PC-3 (cell line): Measurements from ENCODE around the gene CASQ1. TPM values are rescaled to one million over a fixed set of nuclear protein-coding genes. Genes with fewer than 3 reads are reported as not detected.

Source experiments
- ATAC-seq: fragments of 200-7000 bp; cut with Tn5 transposase; 2 replicates; pipeline ENCODE4 v1.9.1; 2020; ENCODE audit warnings: mild to moderate bottlenecking, moderate library complexity
- BruUV-seq: library from RNA; stranded (reverse); fragments of 400-500 nt; replicated peaks from 2 replicates; lab custom pipeline; 2021; lab: Mats Ljungman, UMichigan
- CTCF ChIA-PET: fragments of 300-600 bp; sonication (Branson Sonifier 250); formaldehyde crosslinking; loops from one replicate; lab custom pipeline; 2022; ENCODE audit warnings: antibody characterized with exemption; lab: Charles Lee
- POLR2A ChIA-PET: fragments of 300-600 bp; sonication (Branson Sonifier 250); formaldehyde crosslinking; loops from one replicate; lab custom pipeline; 2022; ENCODE audit warnings: antibody characterized with exemption; ENCODE audit not compliant: unreplicated experiment; lab: Charles Lee
- DNase-seq: peaks from one replicate; pipeline ENCODE4 v3.0.0-alpha.2; 2015
- H2AFZ ChIP-seq: fragments of 300-600 bp; sonication (generic); 2 replicates; pipeline ENCODE4 v1.6.0; 2016; ENCODE audit warnings: antibody characterized with exemption, low read length
- H3F3A ChIP-seq: fragments of 300-600 bp; sonication (generic); one replicate; pipeline ENCODE4 v1.6.0; 2017; ENCODE audit warnings: antibody characterized with exemption, low read length, control low read depth, mild to moderate bottlenecking; ENCODE audit not compliant: unreplicated experiment
- H3K27ac ChIP-seq: fragments of 300-600 bp; sonication (generic); 2 replicates; pipeline ENCODE4 v1.5.1; 2016; ENCODE audit warnings: mild to moderate bottlenecking, low read length
- H3K27me3 ChIP-seq: fragments of 300-600 bp; sonication (generic); 2 replicates; pipeline ENCODE4 v1.6.1; 2016; ENCODE audit warnings: low read length, mixed read lengths
- H3K36me3 ChIP-seq: fragments of 300-600 bp; sonication (generic); 2 replicates; pipeline ENCODE4 v1.6.1; 2016; ENCODE audit warnings: low read depth, mixed run types, low read length, mixed read lengths
- H3K4me1 ChIP-seq: fragments of 300-600 bp; sonication (generic); 2 replicates; pipeline ENCODE4 v1.5.1; 2016; ENCODE audit warnings: low read length; ENCODE audit not compliant: insufficient read depth
- H3K4me2 ChIP-seq: fragments of 300-600 bp; sonication (generic); 2 replicates; pipeline ENCODE4 v1.6.0; 2016; ENCODE audit warnings: low read length
- H3K4me3 ChIP-seq: fragments of 300-600 bp; sonication (generic); 2 replicates; pipeline ENCODE4 v1.5.1; 2016; ENCODE audit warnings: mild to moderate bottlenecking, low read length, mixed read lengths
- H3K79me2 ChIP-seq: fragments of 300-600 bp; sonication (generic); 2 replicates; pipeline ENCODE4 v1.6.1; 2017; ENCODE audit warnings: low read length, mixed read lengths
- H3K9ac ChIP-seq: fragments of 300-600 bp; sonication (generic); 2 replicates; pipeline ENCODE4 v1.6.0; 2016; ENCODE audit warnings: mild to moderate bottlenecking, low read length
- H3K9me2 ChIP-seq: fragments of 300-600 bp; sonication (generic); replicated peaks from 2 replicates; pipeline ENCODE4 v1.6.1; 2016; ENCODE audit warnings: mixed run types, low read length, mixed read lengths
- H3K9me3 ChIP-seq: fragments of 300-600 bp; sonication (generic); 2 replicates; pipeline ENCODE4 v1.6.1; 2016; ENCODE audit warnings: low read length, mixed read lengths
- H4K20me1 ChIP-seq: fragments of 300-600 bp; sonication (generic); 2 replicates; pipeline ENCODE4 v1.6.1; 2016; ENCODE audit warnings: low read length, mixed read lengths
- EZH2 ChIP-seq: fragments of 300-600 bp; sonication (generic); IDR thresholded peaks from one replicate; pipeline ENCODE4 v1.6.1; 2017; ENCODE audit warnings: antibody characterized with exemption, mild to moderate bottlenecking, low read length; ENCODE audit not compliant: unreplicated experiment
- EZH2phosphoT487 ChIP-seq: fragments of 300-600 bp; sonication (generic); IDR thresholded peaks from 2 replicates; pipeline ENCODE4 v1.6.1; 2018; ENCODE audit warnings: mild to moderate bottlenecking, antibody characterized with exemption, low read length, borderline replicate concordance
- intact Hi-C: fragments of 100-400 bp; cut with micrococcal nuclease; formaldehyde crosslinking; loops from 2 replicates; pipeline ENCODE4 v1.9.0; 2023
- total RNA-seq: library from RNA; depleted of rRNA; stranded (reverse); fragments of >200 nt; gene quantifications from 2 replicates; pipeline ENCODE4 v1.2.3, GENCODE V29; 2014
- TF ChIP-seq, protein P1 (sequence below): fragments of 300-600 bp; sonication (generic); conservative IDR thresholded peaks from 2 replicates; pipeline ENCODE4 v1.5.1; 2017; ENCODE audit warnings: antibody characterized with exemption, low read depth, mild to moderate bottlenecking, low read length

The CASQ1 gene
- total RNA-seq, 1 experiment from 2014 or later = not detected

DNA sequence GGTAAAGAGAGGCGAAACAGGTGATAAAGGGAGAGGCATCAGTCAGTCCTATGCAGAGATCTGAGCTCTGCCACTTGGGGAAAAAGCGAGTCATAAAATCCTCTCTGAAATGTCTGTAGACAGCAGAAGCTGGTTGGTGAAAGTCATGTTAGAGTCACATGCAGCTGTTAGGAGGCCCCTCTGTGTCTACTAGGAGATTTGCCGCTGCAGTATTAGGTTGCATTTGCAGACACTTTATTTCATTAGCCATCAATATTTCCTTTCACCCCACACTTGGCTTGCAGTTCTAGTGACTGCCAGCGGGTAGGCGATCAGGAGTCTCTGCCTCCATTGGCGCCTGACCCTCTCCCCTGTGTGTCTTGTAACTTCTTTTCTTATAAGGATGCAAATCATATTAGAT is 22.8 kb upstream of the CASQ1 start:
- Histone ChIP-seq H3K4me1 (peaks cover 11% of the 10 kb centered on the region), H3F3A (no peaks in the 10 kb centered on the region), H4K20me1 (no peaks in the 10 kb centered on the region), H3K36me3 (no peaks in the 10 kb centered on the region), H2AFZ (0 out of 2 replicates have a peak overlapping the region, but pooled peaks have one; percentile 6), H3K9ac (no peak overlapping the region), H3K79me2 (no peaks in the 10 kb centered on the region), H3K9me2 (no peaks in the 10 kb centered on the region), H3K9me3 (no peaks in the 10 kb centered on the region), H3K27ac (no peak overlapping the region), H3K27me3 (no peaks in the 10 kb centered on the region), H3K4me3 (no peak overlapping the region), H3K4me2 (peak overlapping the region; percentile 19)
- ChIA-PET POLR2A (interaction anchor here (0.5 kb wide), 1 partner anchor 45 kb away, joined by 3 read pairs; no protein-coding TSS in a partner anchor), CTCF (no interaction called here)
- TF ChIP-seq, protein P1, sequence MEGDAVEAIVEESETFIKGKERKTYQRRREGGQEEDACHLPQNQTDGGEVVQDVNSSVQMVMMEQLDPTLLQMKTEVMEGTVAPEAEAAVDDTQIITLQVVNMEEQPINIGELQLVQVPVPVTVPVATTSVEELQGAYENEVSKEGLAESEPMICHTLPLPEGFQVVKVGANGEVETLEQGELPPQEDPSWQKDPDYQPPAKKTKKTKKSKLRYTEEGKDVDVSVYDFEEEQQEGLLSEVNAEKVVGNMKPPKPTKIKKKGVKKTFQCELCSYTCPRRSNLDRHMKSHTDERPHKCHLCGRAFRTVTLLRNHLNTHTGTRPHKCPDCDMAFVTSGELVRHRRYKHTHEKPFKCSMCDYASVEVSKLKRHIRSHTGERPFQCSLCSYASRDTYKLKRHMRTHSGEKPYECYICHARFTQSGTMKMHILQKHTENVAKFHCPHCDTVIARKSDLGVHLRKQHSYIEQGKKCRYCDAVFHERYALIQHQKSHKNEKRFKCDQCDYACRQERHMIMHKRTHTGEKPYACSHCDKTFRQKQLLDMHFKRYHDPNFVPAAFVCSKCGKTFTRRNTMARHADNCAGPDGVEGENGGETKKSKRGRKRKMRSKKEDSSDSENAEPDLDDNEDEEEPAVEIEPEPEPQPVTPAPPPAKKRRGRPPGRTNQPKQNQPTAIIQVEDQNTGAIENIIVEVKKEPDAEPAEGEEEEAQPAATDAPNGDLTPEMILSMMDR = peak; percentile 36; the same call in 1 of the 2 replicates
- no peak for TF ChIP-seq EZH2phosphoT487
- no peak for TF ChIP-seq EZH2
- ATAC-seq = no peak
- DNase-seq = peak; percentile 45
- intact Hi-C loops = no loop called here
- BruUV-seq = no TSS peak

DNA sequence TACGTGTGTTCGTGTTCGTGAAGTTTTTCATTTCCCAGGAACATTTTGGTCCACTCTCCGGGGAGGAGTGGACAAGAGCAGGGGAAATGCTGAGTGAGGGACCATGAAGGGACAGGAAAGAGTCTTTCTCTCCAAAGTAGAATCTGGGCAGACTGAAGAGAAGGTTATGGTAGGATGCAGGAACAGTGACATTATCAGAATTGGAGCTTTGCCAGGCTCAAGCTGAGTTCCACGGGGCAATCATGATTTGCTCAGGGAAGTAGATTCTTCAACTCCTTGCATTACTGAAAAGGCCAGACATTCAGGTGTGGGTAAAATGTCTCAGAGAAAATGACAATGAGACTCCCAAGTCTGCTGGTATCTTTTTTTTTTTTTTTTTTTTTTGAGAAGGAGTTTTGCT is 22.4 kb upstream of the CASQ1 start:
- TF ChIP-seq, protein P1 = peak; percentile 13; the same call in 1 of the 2 replicates
- TF ChIP-seq EZH2phosphoT487 = no peak
- intact Hi-C loops = no loop called here
- H3K79me2 ChIP-seq = no peaks in the 10 kb centered on the region
- no peaks in the 10 kb centered on the region for H3F3A ChIP-seq
- H3K4me3 ChIP-seq = no peak overlapping the region
- H3K27ac ChIP-seq = no peak overlapping the region
- no TSS peak for BruUV-seq
- no peak overlapping the region for H3K4me2 ChIP-seq
- no peak overlapping the region for H2AFZ ChIP-seq
- no peak for ATAC-seq
- peaks cover 11% of the 10 kb centered on the region for H3K4me1 ChIP-seq
- no peaks in the 10 kb centered on the region for H3K9me2 ChIP-seq
- ChIA-PET POLR2A (no interaction called here), CTCF (no interaction called here)
- no peaks in the 10 kb centered on the region for H3K9me3 ChIP-seq
- DNase-seq = no peak
- no peak overlapping the region for H3K9ac ChIP-seq
- H3K36me3 ChIP-seq = no peaks in the 10 kb centered on the region
- H3K27me3 ChIP-seq = no peaks in the 10 kb centered on the region
- no peaks in the 10 kb centered on the region for H4K20me1 ChIP-seq

DNA sequence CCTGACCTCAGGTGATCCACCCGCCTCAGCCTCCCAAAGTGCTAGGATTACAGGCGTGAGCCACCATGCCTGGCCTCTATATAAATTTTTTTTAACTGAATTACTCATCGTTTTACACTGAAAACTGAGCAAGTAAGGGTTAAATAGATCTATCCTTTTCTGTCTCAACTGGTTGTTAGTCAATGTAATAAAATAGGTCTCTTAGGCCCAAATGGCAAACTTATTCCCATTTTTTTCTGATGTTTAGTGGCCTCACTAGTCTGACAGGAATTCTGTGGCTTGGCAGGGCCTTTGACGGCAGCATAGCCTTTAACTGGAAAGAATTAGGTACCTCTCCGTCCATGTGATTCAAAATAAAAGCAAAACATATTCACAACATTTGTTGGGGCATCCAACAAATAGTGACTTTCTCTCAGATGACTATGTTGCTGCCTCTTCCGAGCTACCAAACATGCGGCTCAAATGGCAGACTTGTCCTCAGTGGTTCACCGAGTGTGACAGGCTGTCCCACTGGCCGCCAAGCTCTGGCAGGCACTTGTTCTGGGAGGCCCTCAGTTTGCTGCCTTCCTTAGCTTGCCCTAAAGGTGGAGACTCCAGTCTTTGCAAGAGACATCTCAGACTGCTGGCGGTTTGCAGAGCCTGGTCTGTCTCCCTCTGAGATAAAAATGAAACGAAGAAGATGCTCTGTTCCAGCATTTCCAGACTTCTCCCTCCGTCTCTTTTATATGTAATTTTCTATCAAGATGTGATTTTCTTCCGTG is 21.6 kb upstream of the CASQ1 start:
- H3K4me3 ChIP-seq = no peak overlapping the region
- POLR2A ChIA-PET = no interaction called here
- H3K36me3 ChIP-seq = no peaks in the 10 kb centered on the region
- H3K9me3 ChIP-seq = no peaks in the 10 kb centered on the region
- no peaks in the 10 kb centered on the region for H3K79me2 ChIP-seq
- H3K4me1 ChIP-seq = peaks cover 11% of the 10 kb centered on the region
- ATAC-seq (no peak; the same call in 1 of the 2 replicates), DNase-seq (no peak)
- H3K4me2 ChIP-seq = no peak overlapping the region
- no peaks in the 10 kb centered on the region for H3K27me3 ChIP-seq
- H2AFZ ChIP-seq = no peak overlapping the region
- CTCF ChIA-PET = interaction anchor here (0.8 kb wide), 1 partner anchor 123 kb away, joined by 3 read pairs; no protein-coding TSS in a partner anchor
- no peaks in the 10 kb centered on the region for H3K9me2 ChIP-seq
- no peaks in the 10 kb centered on the region for H4K20me1 ChIP-seq
- H3F3A ChIP-seq = no peaks in the 10 kb centered on the region
- H3K27ac ChIP-seq = no peak overlapping the region
- no peak for TF ChIP-seq EZH2
- TF ChIP-seq, protein P1 = no peak
- TF ChIP-seq EZH2phosphoT487 = no peak
- BruUV-seq = no TSS peak
- intact Hi-C loops = no loop called here
- no peak overlapping the region for H3K9ac ChIP-seq
